Tongue (tissue), 2 donors: ENCODE measurements around the gene RAD9A. TPM values are rescaled to one million over a fixed set of nuclear protein-coding genes. Genes with fewer than 3 reads are reported as not detected.
A peak's percentile ranks its signal among the peaks of the same experiment; 100 is the strongest.

ENCODE experiments used
- DNase-seq: peaks from one replicate; pipeline ENCODE4 v3.0.0-alpha.2; 2015
- total RNA-seq: library from RNA; depleted of rRNA; stranded (reverse); fragments of >200 nt; gene quantifications from one replicate; pipeline ENCODE4 v1.2.3, GENCODE V29; 2014

RAD9A gene
- total RNA-seq, 1 donor from 2014 or later: 13.3 TPM

DNA sequence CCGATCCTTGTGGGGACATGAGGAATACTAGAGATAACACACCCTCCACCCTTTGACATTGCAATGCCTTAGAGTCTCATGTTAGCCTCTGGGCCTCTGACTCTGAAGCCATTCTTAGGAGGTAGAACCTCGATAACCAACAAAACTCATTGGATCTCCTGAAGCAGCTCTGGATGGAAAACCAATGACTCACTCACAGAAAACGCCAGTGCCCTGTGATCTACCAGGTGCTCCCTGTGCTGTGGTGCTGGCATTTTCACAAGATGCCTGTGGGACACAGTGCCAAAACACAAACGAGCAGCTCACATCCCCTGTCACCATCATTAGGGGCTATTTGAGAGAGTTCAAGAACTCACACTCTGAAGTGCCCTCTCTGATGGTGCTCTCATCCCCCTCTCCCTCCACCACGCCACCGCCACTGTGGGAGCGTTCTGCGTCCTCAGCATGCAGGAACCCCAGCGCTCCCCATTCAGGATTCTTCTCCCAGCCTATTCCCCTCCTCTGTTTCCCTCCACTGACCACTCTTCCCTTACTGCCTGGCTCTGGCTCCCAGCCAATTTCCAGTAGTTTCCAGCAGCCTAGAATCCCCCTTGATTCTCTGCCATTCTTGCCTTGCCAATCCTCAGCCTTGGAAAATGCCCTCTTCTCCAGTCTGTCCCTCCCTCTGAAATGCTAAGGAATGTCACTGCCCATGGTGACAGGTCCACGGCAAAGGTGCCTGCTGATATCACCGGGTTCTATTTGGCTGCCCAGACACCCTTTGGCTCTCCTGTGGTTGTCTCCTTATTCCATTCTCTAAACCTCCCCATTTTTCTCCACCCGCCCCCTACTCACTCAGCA lies 33.7 kb upstream of the RAD9A start:
- DNase-seq: no peak

- DNase-seq: no peak
Measured at GRCh38 chr11:67364169-67364568, 27.6 kb upstream of the RAD9A start.

GRCh38 chr11:67364783-67365722 lies 26.7 kb upstream of the RAD9A start:
- DNase-seq: no peak

DNA sequence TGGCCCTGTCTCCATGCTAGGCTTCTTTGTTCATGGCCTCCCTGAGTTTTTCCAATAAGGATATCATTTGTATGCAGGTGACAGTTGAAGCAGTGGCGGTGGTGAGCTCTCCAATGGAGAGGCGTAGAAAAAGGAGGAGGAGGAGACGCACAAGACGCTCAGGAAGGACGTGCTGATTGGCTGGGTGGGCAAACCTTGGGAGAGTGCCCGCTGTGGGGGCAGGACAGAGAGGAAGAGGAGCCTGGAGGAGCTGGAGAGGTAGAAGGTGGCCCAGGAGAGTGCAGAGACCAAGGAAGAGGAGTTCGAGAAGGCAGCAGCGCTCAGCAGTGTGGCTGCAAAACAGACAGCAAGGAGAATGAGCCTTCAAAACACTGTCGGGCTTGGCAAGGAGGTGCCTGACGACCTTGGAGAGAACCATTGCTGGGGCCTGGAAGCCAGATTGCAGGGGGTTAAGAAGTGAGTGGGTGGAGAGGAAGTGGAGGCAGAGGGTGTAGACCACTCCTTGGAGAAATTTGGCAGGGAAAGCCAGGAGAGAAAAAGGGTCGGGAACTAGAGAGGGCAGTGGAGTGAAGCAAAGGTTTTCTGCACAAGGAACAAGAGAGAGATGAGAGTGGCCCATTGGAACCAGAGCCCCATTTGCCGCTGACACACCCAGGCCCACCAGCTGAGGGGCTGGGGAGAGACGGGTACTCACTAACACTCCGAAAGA lies 25.9 kb upstream of the RAD9A start:
- no peak for DNase-seq

DNA sequence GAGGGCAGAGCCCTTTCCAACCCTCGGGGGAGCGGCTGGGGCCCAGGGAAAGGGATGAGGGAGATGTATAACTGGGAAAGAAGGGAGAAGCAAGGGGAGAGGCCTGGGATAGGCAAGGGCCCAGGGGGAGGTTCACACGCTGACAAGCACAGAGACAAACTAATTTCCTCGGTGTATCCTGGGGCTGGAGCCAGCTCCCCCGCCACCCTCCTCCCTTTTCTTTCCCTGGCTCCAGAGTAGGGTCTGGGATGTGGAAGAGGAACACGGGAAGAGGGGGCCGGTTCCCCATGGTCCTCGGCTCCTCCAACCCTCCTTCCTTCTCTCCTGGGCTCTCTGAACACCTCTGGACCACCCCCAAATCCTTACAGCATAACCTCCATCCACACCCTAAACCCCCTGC lies 25.2 kb upstream of the RAD9A start:
- DNase-seq: peak; percentile 84

DNA sequence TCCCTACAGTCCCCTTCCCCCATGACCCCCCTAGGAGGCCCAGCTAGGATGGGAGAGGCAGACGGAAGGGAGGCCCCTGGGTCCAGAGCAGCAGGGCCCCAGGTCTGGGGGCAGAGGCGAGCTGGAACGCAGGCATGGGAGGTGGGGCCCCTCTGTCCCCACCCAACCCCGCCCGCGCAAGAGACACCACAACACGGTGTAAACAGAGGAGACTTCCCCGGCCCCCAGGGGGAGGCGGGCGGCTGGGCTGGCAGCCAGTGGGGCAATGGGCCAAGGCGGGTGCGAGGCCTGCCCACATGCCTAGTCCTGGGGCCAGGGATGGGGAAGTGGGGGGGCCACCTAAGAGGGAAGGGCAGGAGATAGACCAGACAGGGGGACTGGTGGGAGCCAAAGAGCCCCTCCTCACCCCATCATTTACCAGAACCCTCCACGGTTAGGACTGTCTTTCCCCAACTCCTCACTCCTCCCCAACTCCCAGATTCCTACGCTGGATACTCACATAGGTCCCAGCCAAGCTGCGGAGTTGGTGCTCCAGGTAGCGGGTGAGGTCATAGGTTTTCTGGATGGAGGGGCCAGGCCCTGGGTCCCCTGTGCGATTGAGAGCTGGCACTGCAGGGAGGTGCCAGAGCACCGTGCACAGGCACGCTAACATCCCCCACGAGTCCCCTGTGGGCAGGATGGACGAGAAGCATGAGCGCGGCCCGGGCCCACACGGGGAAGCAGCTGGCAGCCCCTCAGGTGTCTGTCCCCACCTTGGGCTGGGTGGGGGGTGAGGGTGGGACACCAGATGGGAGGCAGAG lies 24.6 kb upstream of the RAD9A start:
- DNase-seq: peak; percentile 75

- DNase-seq: peak; percentile 45
Measured at GRCh38 chr11:67367761-67368227, 24.0 kb upstream of the RAD9A start.

DNA sequence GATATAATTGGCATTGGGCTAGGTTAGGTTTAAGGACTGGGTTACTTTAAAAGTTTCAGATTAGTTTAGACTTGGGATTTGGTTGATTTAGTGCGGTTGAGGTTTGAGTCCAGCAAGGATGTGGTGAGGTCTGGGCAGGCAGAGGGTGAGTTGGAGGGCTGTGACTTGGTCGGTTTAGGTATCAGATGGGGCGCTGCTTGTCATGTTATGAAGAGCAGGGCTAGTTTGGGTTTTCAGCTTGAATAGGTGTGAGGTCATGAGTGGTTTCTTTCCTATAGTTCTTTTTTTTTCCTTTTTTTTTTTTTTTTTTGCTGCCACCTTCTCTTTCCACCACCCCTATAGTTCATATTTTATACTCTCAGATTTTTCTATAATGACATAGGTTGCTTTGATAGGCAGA lies 23.2 kb upstream of the RAD9A start:
- no peak for DNase-seq

- no peak for DNase-seq
Measured at GRCh38 chr11:67369275-67369674, 22.5 kb upstream of the RAD9A start.

DNA sequence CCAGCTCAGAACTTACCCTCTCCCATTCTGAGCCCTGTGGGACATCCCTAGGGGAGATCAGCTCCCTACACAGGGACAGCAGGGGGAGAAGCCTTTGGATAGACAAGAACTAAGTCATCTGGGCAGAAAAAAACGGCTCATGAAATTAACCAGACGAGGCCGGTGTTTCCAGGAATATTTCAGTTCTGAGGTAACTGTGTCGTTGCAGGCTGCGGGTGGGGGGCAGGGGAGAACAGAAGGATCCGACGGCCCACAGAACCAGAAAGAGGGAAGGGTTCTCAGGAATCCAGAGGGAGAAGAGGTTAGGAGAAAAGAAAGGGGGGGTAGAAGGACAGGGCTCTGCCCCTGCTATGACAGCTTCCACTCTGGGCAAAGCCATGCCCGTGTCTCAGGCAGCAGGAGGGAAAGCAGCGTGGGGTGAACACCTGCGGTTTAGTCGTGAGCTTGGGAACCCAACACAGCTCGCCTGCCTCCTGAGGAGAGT lies 21.9 kb upstream of the RAD9A start:
- peak; percentile 88 for DNase-seq

DNA sequence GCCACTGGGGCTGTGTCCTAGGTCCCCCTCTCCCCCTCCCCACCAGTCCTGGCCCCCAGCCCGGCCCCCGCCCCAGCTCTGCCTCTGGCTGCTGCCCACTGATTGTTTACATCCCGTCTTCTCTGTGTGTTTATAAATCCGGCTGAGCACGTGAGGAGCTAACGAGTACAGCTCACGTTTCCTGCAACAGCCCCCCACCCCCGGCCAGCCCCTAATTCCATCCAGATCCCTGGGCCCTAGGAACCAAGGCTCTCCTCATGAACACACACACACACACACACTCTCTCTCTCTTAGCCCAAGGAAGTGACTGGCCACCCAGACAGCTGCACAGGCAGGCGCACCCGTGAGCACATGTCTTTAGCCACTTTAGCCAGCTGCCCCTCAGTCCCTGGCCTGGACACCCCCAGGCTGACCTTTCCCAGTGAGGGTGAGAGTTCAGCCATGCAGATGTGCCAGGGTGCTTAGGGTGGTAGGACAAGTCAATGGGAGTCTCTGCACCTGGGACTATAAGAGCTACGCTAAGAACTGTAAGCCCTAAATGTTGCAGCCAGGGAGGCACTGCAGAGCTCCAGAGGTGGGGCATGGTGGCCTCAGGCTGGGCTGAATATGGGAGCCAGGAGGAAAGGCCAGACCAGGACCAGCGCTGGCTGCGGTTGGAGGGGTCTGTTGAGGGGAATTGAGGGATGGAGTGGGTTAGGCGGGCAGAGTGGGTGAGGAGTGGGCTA lies 21.3 kb upstream of the RAD9A start:
- DNase-seq: peak; percentile 88

DNA sequence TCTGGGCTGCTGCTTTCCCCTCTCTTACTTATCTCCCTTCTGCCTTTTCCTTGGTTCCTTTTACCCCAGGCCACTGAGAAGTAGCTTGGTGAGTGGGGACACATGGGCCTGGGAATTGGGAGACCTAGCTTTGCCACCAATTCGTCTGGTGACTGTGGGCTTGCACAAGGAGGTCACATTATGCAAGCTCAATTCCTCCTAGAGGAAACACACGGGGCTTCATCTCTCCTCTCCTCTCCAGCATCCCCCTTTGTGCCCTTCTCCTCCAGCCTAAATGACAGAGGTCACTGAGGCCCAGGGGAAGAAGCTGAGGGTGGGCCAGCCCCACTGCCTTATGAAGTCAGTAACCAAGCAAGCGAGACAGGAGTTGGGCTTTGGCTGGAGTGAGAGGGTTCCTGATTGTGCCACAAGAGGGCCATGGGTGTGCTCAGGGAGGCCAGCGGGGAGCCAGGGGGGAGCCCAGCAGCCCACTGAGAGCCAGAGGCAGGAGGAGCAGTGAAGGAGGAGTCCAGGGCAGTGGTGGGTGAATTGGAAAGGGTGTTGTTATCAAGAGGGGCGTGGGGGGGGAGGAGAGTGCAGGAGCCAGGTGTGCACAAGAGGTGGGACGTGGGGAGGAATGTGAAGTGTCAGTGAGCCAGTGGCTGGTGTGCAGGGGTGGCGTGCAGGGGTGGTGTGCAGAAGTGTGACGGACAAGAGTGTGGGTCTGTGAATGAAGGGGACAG lies 20.4 kb upstream of the RAD9A start:
- peak; percentile 44 for DNase-seq

- no peak for DNase-seq
Measured at GRCh38 chr11:67371911-67372320, 19.9 kb upstream of the RAD9A start.

GRCh38 chr11:67372321-67372992 lies 19.3 kb upstream of the RAD9A start:
- DNase-seq: peak; percentile 58

DNA sequence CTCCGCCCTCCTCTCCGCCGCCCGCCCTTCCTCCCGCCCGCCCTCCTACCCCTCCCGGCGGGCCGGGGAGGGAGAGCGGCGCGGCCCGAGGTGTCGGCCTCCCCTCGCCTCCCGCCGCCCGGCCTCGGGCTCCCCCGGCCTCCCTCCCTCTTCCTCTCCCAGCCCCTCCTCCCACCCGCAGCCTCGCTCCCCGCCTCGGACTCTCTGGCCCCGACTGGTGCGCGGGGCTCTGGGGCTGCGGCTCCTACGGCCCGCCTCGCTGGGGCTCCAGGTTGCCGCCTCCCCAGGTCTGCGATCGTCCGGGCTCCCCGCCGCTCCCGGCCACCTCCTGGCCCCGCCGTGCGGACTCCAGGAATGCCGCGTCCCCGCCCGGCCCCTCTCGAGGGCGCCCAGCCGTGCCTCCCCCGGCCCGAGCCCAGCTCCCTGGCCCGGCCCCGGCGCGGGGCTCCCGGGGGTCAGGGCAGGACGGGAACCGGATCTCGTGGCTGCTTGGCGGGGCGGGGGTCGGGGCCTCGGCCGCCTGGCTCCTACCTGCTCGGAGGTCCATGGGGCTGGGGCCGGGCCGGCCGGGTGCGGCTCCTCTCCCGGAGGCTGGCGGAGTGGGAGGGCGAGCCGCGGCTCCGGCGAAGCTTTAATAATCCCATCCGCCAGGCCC lies 18.7 kb upstream of the RAD9A start, which contains the start of gene CLCF1:
TSS of gene CLCF1 (minus strand) at position 606 of the 655 bp plus-strand sequence. CDS start at position 547, 59 bp downstream.
- DNase-seq: peak; percentile 82

GRCh38 chr11:67373648-67374570 lies 17.9 kb upstream of the RAD9A start:
- DNase-seq: peak; percentile 79

DNA sequence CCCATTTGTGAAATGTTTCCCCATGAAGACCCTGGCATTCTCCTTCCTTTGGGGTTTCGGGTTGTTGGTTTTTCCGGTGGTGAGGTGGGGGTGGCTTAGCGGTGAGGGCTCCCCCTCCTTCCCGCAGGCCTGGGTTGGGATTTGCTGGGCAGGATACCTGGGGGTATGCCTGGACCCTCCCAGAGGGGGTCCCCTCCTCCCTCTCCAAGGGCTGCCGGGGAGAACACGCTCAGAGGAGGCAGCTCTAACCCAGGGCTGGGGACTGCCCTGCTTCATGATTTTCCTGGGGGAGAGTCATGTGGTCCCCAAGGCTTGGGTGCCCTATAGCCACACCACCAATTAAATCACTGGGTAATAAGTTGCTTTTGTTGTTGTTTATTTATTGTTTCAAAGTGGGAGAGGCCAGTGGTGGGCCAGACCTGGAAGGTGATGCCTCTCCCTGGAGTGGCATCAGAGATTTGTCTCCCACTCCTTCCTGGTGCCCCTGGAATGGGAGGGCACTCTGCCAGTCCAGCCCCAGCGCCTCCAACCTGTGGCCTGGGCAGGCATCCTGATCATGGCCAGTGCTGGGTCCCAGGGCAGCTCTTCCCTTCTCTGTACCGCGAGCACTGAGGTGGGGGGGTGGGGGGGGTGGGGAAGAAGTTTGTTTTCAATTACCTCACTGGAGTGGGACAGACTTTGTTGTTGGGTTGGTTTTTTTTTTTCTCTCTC lies 17.1 kb upstream of the RAD9A start:
- no peak for DNase-seq
